Esophagus squamous epithelium (tissue), 4 donors: ENCODE results near the gene CENPN.

Source experiments
- POLR2A ChIP-seq, 4 donors: fragments of 450-650 bp; IDR thresholded peaks; one replicate each; pipeline ENCODE4 v1.6.1; 2017; ENCODE audit warnings: antibody characterized with exemption in 4 of 4, mild to moderate bottlenecking in 4 of 4, moderate library complexity in 3 of 4
- TF ChIP-seq, protein P1 (sequence below), 6 experiments: fragments of 450-650 bp in 4 of 6; fragments of 200-600 bp in 2 of 6; sonication (generic) in 2 of 6; IDR thresholded peaks; one replicate each; pipeline ENCODE4 v1.5.1; 2016 to 2019; ENCODE audit warnings: antibody characterized with exemption in 6 of 6, mild to moderate bottlenecking in 4 of 6, moderate library complexity in 4 of 6

DNA sequence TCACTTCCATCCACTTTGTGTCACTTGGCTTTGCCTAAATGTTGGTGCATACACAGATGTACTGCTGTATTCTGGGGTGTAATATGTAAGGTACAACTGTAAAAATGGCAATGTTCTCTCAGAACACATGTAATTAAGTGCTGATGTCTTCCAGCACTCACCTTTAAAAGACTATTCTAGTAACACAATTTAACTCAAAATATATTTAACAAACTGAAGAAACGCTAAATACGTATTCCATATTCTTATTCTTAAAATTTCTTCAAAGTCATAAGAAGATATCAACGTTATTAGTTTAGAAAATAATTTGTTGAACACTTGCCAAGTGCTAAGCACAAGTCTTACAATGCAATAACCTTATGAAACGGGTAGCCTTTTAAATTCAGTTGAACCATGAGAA, 4.0 kb upstream of the CENPN start:
- TF ChIP-seq, protein P1, sequence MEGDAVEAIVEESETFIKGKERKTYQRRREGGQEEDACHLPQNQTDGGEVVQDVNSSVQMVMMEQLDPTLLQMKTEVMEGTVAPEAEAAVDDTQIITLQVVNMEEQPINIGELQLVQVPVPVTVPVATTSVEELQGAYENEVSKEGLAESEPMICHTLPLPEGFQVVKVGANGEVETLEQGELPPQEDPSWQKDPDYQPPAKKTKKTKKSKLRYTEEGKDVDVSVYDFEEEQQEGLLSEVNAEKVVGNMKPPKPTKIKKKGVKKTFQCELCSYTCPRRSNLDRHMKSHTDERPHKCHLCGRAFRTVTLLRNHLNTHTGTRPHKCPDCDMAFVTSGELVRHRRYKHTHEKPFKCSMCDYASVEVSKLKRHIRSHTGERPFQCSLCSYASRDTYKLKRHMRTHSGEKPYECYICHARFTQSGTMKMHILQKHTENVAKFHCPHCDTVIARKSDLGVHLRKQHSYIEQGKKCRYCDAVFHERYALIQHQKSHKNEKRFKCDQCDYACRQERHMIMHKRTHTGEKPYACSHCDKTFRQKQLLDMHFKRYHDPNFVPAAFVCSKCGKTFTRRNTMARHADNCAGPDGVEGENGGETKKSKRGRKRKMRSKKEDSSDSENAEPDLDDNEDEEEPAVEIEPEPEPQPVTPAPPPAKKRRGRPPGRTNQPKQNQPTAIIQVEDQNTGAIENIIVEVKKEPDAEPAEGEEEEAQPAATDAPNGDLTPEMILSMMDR (IDR thresholded peaks at IDR 0.05): no peak
- no peak for TF ChIP-seq POLR2A (IDR thresholded peaks at IDR 0.05)
